OCI-LY3 (cell line): ENCODE measurements around the gene PCDH15.

Experiments used
- H2AFZ ChIP-seq: fragments of 200-600, 300-600 bp; shearing (Covaris generic); 2 replicates; pipeline ENCODE4 v1.6.0; 2014; ENCODE audit warnings: antibody characterized with exemption, low read depth, low read length
- H3K27ac ChIP-seq: fragments of 200-600, 300-600 bp; sonication (generic); 2 replicates; pipeline ENCODE4 v1.5.1; 2014; ENCODE audit warnings: mild to moderate bottlenecking, low read length, moderate library complexity, mixed read lengths
- H3K27me3 ChIP-seq: fragments of 200-600, 300-600 bp; sonication (generic); 2 replicates; pipeline ENCODE4 v1.6.1; 2014; ENCODE audit warnings: low read depth, low read length, mixed read lengths
- H3K36me3 ChIP-seq: fragments of 200-600, 300-600 bp; sonication (generic); replicated peaks from 2 replicates; pipeline ENCODE3; 2014; ENCODE audit warnings: low read depth, low read length, mixed read lengths
- H3K4me1 ChIP-seq: fragments of 300-600, 200-600 bp; sonication (generic); 2 replicates; pipeline ENCODE4 v1.6.1; 2014; ENCODE audit warnings: low read length, mixed read lengths
- H3K4me2 ChIP-seq: fragments of 200-600, 300-600 bp; sonication (generic); 2 replicates; pipeline ENCODE4 v1.6.1; 2014; ENCODE audit warnings: low read length, mixed read lengths
- H3K4me3 ChIP-seq: fragments of 300-600, 200-600 bp; sonication (generic); 2 replicates; pipeline ENCODE4 v1.5.1; 2014; ENCODE audit warnings: antibody characterized with exemption, mild to moderate bottlenecking, low read length, moderate library complexity
- H3K79me2 ChIP-seq: fragments of 300-600, 200-600 bp; shearing (Covaris generic); 2 replicates; pipeline ENCODE4 v1.6.1; 2014; ENCODE audit warnings: mild to moderate bottlenecking, low read length, mixed read lengths
- H3K9ac ChIP-seq: fragments of 300-600, 200-600 bp; shearing (Covaris generic); 2 replicates; pipeline ENCODE4 v1.6.0; 2014; ENCODE audit warnings: mild to moderate bottlenecking, low read length, moderate library complexity
- H3K9me3 ChIP-seq: fragments of 200-600, 300-600 bp; shearing (Covaris generic); 2 replicates; pipeline ENCODE4 v1.6.1; 2014; ENCODE audit warnings: low read length, mixed read lengths; ENCODE audit not compliant: insufficient read depth
- H4K20me1 ChIP-seq: fragments of 200-600, 300-600 bp; sonication (generic); 2 replicates; pipeline ENCODE4 v1.6.1; 2016; ENCODE audit warnings: low read length, mixed read lengths; ENCODE audit not compliant: insufficient read depth
- CTCF ChIP-seq: fragments of 200-600, 300-600 bp; sonication (generic); IDR thresholded peaks from 2 replicates; pipeline ENCODE4 v1.5.1; 2014; ENCODE audit warnings: antibody characterized with exemption, low read length, low read depth
- EZH2phosphoT487 ChIP-seq: fragments of 200-600 bp; shearing (Covaris generic); IDR thresholded peaks from 2 replicates; pipeline ENCODE4 v1.6.1; 2018; ENCODE audit warnings: antibody characterized with exemption, mixed run types, low read depth

Gene PCDH15

GRCh38 chr10:54234832-54235231 is 566.2 kb downstream of the PCDH15 start:
- no peaks in the 10 kb centered on the region for H4K20me1 ChIP-seq
- H3K4me1 ChIP-seq, result no peaks in the 10 kb centered on the region
- H3K4me3 ChIP-seq, result no peak overlapping the region
- no peak overlapping the region for H3K27ac ChIP-seq
- no peaks in the 10 kb centered on the region for H3K27me3 ChIP-seq
- no peak overlapping the region for H3K9ac ChIP-seq
- H3K4me2 ChIP-seq, result no peak overlapping the region
- TF ChIP-seq CTCF, result no peak
- no peak for TF ChIP-seq EZH2phosphoT487
- H3K9me3 ChIP-seq, result no peaks in the 10 kb centered on the region
- no peaks in the 10 kb centered on the region for H3K79me2 ChIP-seq
- H3K36me3 ChIP-seq, result no peaks in the 10 kb centered on the region
- H2AFZ ChIP-seq, result 0 out of 2 replicates have a peak overlapping the region, but pooled peaks have one; percentile 18

- no peak for TF ChIP-seq EZH2phosphoT487
- TF ChIP-seq CTCF, result no peak
- Histone ChIP-seq H3K4me2 (no peak overlapping the region), H3K27ac (no peak overlapping the region), H4K20me1 (no peaks in the 10 kb centered on the region), H2AFZ (no peak overlapping the region), H3K9ac (no peak overlapping the region), H3K4me1 (peaks cover 17% of the 10 kb centered on the region), H3K27me3 (no peaks in the 10 kb centered on the region), H3K79me2 (no peaks in the 10 kb centered on the region), H3K4me3 (no peak overlapping the region), H3K9me3 (no peaks in the 10 kb centered on the region), H3K36me3 (no peaks in the 10 kb centered on the region)
Observed at GRCh38 chr10:54203401-54203800, 597.6 kb downstream of the PCDH15 start.

- Histone ChIP-seq H3K4me3 (no peak overlapping the region), H3K9ac (no peak overlapping the region), H2AFZ (no peak overlapping the region), H3K9me3 (no peaks in the 10 kb centered on the region), H3K27ac (no peak overlapping the region), H3K79me2 (no peaks in the 10 kb centered on the region), H3K36me3 (no peaks in the 10 kb centered on the region), H3K27me3 (no peaks in the 10 kb centered on the region), H3K4me1 (peaks cover 33% of the 10 kb centered on the region), H4K20me1 (no peaks in the 10 kb centered on the region), H3K4me2 (no peak overlapping the region)
- no peak for TF ChIP-seq EZH2phosphoT487
- TF ChIP-seq CTCF, result no peak
Observed at GRCh38 chr10:54198051-54198450, 603.0 kb downstream of the PCDH15 start.

GRCh38 chr10:54194806-54195205 is 606.2 kb downstream of the PCDH15 start:
- Histone ChIP-seq H2AFZ (no peak overlapping the region), H3K27ac (peak overlapping the region; percentile 26; the same call in 1 of the 2 replicates), H3K4me2 (peak overlapping the region; percentile 36; the same call in 1 of the 2 replicates), H3K9me3 (no peaks in the 10 kb centered on the region), H3K4me1 (peaks cover 21% of the 10 kb centered on the region), H3K9ac (no peak overlapping the region), H4K20me1 (no peaks in the 10 kb centered on the region), H3K79me2 (no peaks in the 10 kb centered on the region), H3K36me3 (no peaks in the 10 kb centered on the region), H3K27me3 (no peaks in the 10 kb centered on the region), H3K4me3 (no peak overlapping the region)
- TF ChIP-seq EZH2phosphoT487, result no peak
- no peak for TF ChIP-seq CTCF
